ENCODE results near the gene HPF1. TPM values are rescaled to one million over a fixed set of nuclear protein-coding genes. Genes with fewer than 3 reads are reported as not detected.

HPF1 gene
- total RNA-seq, 6 donors from 2014 or later = 6.5 to 46.2 (median 16.5) TPM

GRCh38 chr4:169799260-169799659, 41.5 kb upstream of the HPF1 start:
- no peak overlapping the region for H3K27ac ChIP-seq

GRCh38 chr4:169795585-169795984, 37.8 kb upstream of the HPF1 start:
- H3K4me1 ChIP-seq = peaks cover 4 to 9% (median 8%) of the 10 kb centered on the region in 4 donors
- H3K36me3 ChIP-seq = no peaks in the 10 kb centered on the region
- no peak for TF ChIP-seq EP300 (IDR thresholded peaks at IDR 0.05)
- H3K27ac ChIP-seq = no peak overlapping the region
- H3K4me3 ChIP-seq = no peak overlapping the region
- ATAC-seq (ENCODE audit: low FRiP score in 2 of 2) = no peak
- H3K27me3 ChIP-seq = peaks cover 0 to 4% (median 0%) of the 10 kb centered on the region in 4 donors
- DNase-seq = no peak
- H3K9me3 ChIP-seq = no peaks in the 10 kb centered on the region
- 41 to 48% methylated on average over 4 of the region's 4 CpGs for WGBS, 2 donors

More at GRCh38 chr4:169799260-169799659, 41.5 kb upstream of the HPF1 start:
- no peaks in the 10 kb centered on the region for H3K36me3 ChIP-seq
- TF ChIP-seq CTCF (IDR thresholded peaks at IDR 0.05) (no peak), EP300 (IDR thresholded peaks at IDR 0.05) (no peak), POLR2A (IDR thresholded peaks at IDR 0.05) (no peak)
- ATAC-seq (ENCODE audit: low FRiP score in 2 of 2) (no peak), DNase-seq (no peak)
- no peaks in the 10 kb centered on the region for H3K4me1 ChIP-seq
- no peak overlapping the region for H3K4me3 ChIP-seq
- H3K27me3 ChIP-seq = no peaks in the 10 kb centered on the region
- H3K9me3 ChIP-seq = no peaks in the 10 kb centered on the region
- WGBS, 2 donors = 87 to 88% methylated on average over 4 of the region's 4 CpGs

- WGBS, 2 donors = 9 to 11% methylated on average over 26 to 29 of the region's 29 CpGs
- DNase-seq = peak in 1 of 2 donors; percentile 73
- Histone ChIP-seq H3K9me3 (no peaks in the 10 kb centered on the region), H3K27me3 (peaks cover 0 to 4% (median 0%) of the 10 kb centered on the region in 4 donors), H3K4me1 (peaks cover 4 to 9% (median 8%) of the 10 kb centered on the region in 4 donors), H3K36me3 (no peaks in the 10 kb centered on the region), H3K27ac (no peak overlapping the region), H3K4me3 (peak overlapping the region in 2 of 4 donors; percentile 17 to 24)
- ATAC-seq (ENCODE audit: low FRiP score in 2 of 2) = peak in 1 of 2 donors; percentile 76
- TF ChIP-seq CTCF (IDR thresholded peaks at IDR 0.05) = peak in 4 of 6 experiments; percentile 16 to 35 (median 30)
- TF ChIP-seq EP300 (IDR thresholded peaks at IDR 0.05) = no peak
Measured at GRCh38 chr4:169791527-169792156, 33.9 kb upstream of the HPF1 start.

- no peak for TF ChIP-seq POLR2A (IDR thresholded peaks at IDR 0.05)
- peaks cover 0 to 4% (median 0%) of the 10 kb centered on the region in 4 donors for H3K27me3 ChIP-seq
- WGBS, 2 donors = 64 to 71% methylated on average over 2 of the region's 2 CpGs
- no peak overlapping the region for H3K27ac ChIP-seq
- H3K9me3 ChIP-seq = no peaks in the 10 kb centered on the region
- no peak for DNase-seq
- no peaks in the 10 kb centered on the region for H3K36me3 ChIP-seq
- peaks cover 4 to 9% (median 8%) of the 10 kb centered on the region in 4 donors for H3K4me1 ChIP-seq
- no peak for ATAC-seq (ENCODE audit: low FRiP score in 2 of 2)
- no peak overlapping the region for H3K4me3 ChIP-seq
Measured at GRCh38 chr4:169791062-169791461, 33.3 kb upstream of the HPF1 start.

GRCh38 chr4:169774466-169775445, 17.0 kb upstream of the HPF1 start:
- Histone ChIP-seq H3K9me3 (no peaks in the 10 kb centered on the region), H3K27ac (no peak overlapping the region), H3K36me3 (no peaks in the 10 kb centered on the region), H3K4me3 (peak overlapping the region in 3 of 4 donors; percentile 9 to 30 (median 26)), H3K4me1 (peaks cover 7 to 9% (median 8%) of the 10 kb centered on the region in 4 donors), H3K27me3 (peaks cover 0 to 16% (median 0%) of the 10 kb centered on the region in 4 donors)
- DNase-seq (peak in 1 of 2 donors; percentile 82), ATAC-seq (ENCODE audit: low FRiP score in 2 of 2) (peak in 1 of 2 donors; percentile 53)
- WGBS, 2 donors = 25 to 38% methylated on average over 42 to 52 of the region's 58 CpGs
- TF ChIP-seq POLR2AphosphoS5 (IDR thresholded peaks at IDR 0.05) (no peak), POLR2A (IDR thresholded peaks at IDR 0.05) (no peak), EP300 (IDR thresholded peaks at IDR 0.05) (no peak), CTCF (IDR thresholded peaks at IDR 0.05) (peak in 1 of 6 experiments; percentile 9)

Data from upper lobe of left lung (tissue), 6 donors.